Neural progenitor cell (in vitro differentiated cells): Measurements from ENCODE around the gene TRIM42. TPM values are rescaled to one million over a fixed set of nuclear protein-coding genes. Genes with fewer than 3 reads are reported as not detected.

Source experiments
- DNase-seq: peaks from one replicate; pipeline ENCODE4 v3.0.0-alpha.2; 2016; ENCODE audit warnings: low spot score
- H2AFZ ChIP-seq: fragments of 200-600 bp; sonication (generic); replicated peaks from 2 replicates; pipeline ENCODE4 v1.6.1; 2016; ENCODE audit warnings: antibody characterized with exemption
- H3F3A ChIP-seq: fragments of 200-600 bp; sonication (generic); 2 replicates; pipeline ENCODE4 v1.6.1; 2016; ENCODE audit warnings: antibody characterized with exemption, low read depth
- H3K27ac ChIP-seq: fragments of 200-600 bp; sonication (generic); 2 replicates; pipeline ENCODE4 v1.5.1; 2016; ENCODE audit warnings: mild to moderate bottlenecking
- H3K27me3 ChIP-seq: fragments of 200-600 bp; sonication (generic); 2 replicates; pipeline ENCODE4 v1.6.1; 2016; ENCODE audit warnings: mild to moderate bottlenecking, moderate library complexity
- H3K36me3 ChIP-seq: fragments of 200-600 bp; sonication (generic); 2 replicates; pipeline ENCODE4 v1.5.1; 2016
- H3K4me1 ChIP-seq: fragments of 200-600 bp; sonication (generic); 2 replicates; pipeline ENCODE4 v1.6.1; 2016; ENCODE audit warnings: mixed run types
- H3K4me2 ChIP-seq: fragments of 200-600 bp; sonication (generic); 2 replicates; pipeline ENCODE4 v1.6.1; 2016
- H3K4me3 ChIP-seq: fragments of 200-600 bp; sonication (generic); 2 replicates; pipeline ENCODE4 v1.5.1; 2016
- H3K79me2 ChIP-seq: fragments of 200-600 bp; sonication (generic); 2 replicates; pipeline ENCODE4 v1.6.1; 2016; ENCODE audit warnings: low read depth
- H3K9ac ChIP-seq: fragments of 200-600 bp; sonication (generic); 2 replicates; pipeline ENCODE4 v1.6.1; 2016
- H3K9me3 ChIP-seq: fragments of 200-600 bp; sonication (generic); 2 replicates; pipeline ENCODE4 v1.5.1; 2016; ENCODE audit warnings: low read depth
- H4K20me1 ChIP-seq: fragments of 200-600 bp; sonication (generic); 2 replicates; pipeline ENCODE4 v1.6.1; 2016; ENCODE audit warnings: low read depth
- H3K27ac Mint-ChIP-seq: 3 replicates; pipeline ENCODE4 v1.8.0; 2021; ENCODE audit warnings: mixed read lengths
- H3K27me3 Mint-ChIP-seq: 2 replicates; pipeline ENCODE4 v1.8.0; 2022; ENCODE audit warnings: low read depth, mild to moderate bottlenecking, inconsistent platforms, moderate library complexity, mixed read lengths; ENCODE audit not compliant: insufficient read depth
- H3K36me3 Mint-ChIP-seq: 3 replicates; pipeline ENCODE4 v1.8.0; 2021; ENCODE audit warnings: mixed read lengths
- H3K4me1 Mint-ChIP-seq: 3 replicates; pipeline ENCODE4 v1.8.0; 2021; ENCODE audit warnings: mixed read lengths
- H3K4me3 Mint-ChIP-seq: 3 replicates; pipeline ENCODE4 v1.8.0; 2021; ENCODE audit warnings: mild to moderate bottlenecking, moderate library complexity, mixed read lengths
- H3K9me3 Mint-ChIP-seq: 3 replicates; pipeline ENCODE4 v1.8.0; 2020; ENCODE audit warnings: mixed read lengths
- CTCF ChIP-seq: fragments of 200-600 bp; sonication (generic); IDR thresholded peaks from 2 replicates; pipeline ENCODE4 v1.5.1; 2017; ENCODE audit warnings: antibody characterized with exemption, mild to moderate bottlenecking
- EZH2 ChIP-seq: fragments of 200-600 bp; sonication (generic); IDR thresholded peaks from 2 replicates; pipeline ENCODE4 v1.6.1; 2017; ENCODE audit warnings: antibody characterized with exemption, mild to moderate bottlenecking, moderate library complexity
- EZH2phosphoT487 ChIP-seq: fragments of 200-600 bp; sonication (generic); IDR thresholded peaks from 2 replicates; pipeline ENCODE4 v1.6.1; 2017; ENCODE audit warnings: antibody characterized with exemption
- total RNA-seq: library from RNA; depleted of rRNA; stranded (reverse); fragments of >200 nt; gene quantifications from 2 replicates; pipeline ENCODE4 v1.2.3, GENCODE V29; 2015; ENCODE audit warnings: low replicate concordance

The TRIM42 gene
- total RNA-seq, 1 donor from 2014 or later, result not detected

- Histone ChIP-seq H3K4me3 (no peak overlapping the region), H4K20me1 (no peaks in the 10 kb centered on the region), H3K9ac (no peak overlapping the region), H3K4me2 (no peak overlapping the region), H3K79me2 (no peaks in the 10 kb centered on the region), H3F3A (no peaks in the 10 kb centered on the region), H3K27ac (no peak overlapping the region), H3K4me1 (no peaks in the 10 kb centered on the region), H3K36me3 (no peaks in the 10 kb centered on the region), H3K27me3 (no peaks in the 10 kb centered on the region), H2AFZ (no peak overlapping the region), H3K9me3 (no peaks in the 10 kb centered on the region)
- no peaks in the 10 kb centered on the region for H3K36me3 Mint-ChIP-seq
- no peaks in the 10 kb centered on the region for H3K27me3 Mint-ChIP-seq
- no peak for TF ChIP-seq EZH2
- TF ChIP-seq CTCF, result no peak
- no peak for TF ChIP-seq EZH2phosphoT487
- H3K27ac Mint-ChIP-seq, result no peak overlapping the region
- H3K4me1 Mint-ChIP-seq, result no peaks in the 10 kb centered on the region
- DNase-seq, result no peak
- H3K4me3 Mint-ChIP-seq, result no peak overlapping the region
- H3K9me3 Mint-ChIP-seq, result peaks cover 19% of the 10 kb centered on the region
These were observed 13.8 kb upstream of the TRIM42 start for GRCh38 chr3:140664111-140664510.

- Mint-ChIP-seq H3K36me3 (no peaks in the 10 kb centered on the region), H3K27ac (no peak overlapping the region), H3K9me3 (no peaks in the 10 kb centered on the region), H3K4me3 (no peak overlapping the region), H3K27me3 (no peaks in the 10 kb centered on the region), H3K4me1 (no peaks in the 10 kb centered on the region)
- H3K9me3 ChIP-seq, result no peaks in the 10 kb centered on the region
- no peak overlapping the region for H3K4me2 ChIP-seq
- no peak overlapping the region for H3K4me3 ChIP-seq
- no peaks in the 10 kb centered on the region for H3K36me3 ChIP-seq
- H3K79me2 ChIP-seq, result no peaks in the 10 kb centered on the region
- TF ChIP-seq EZH2 (no peak), EZH2phosphoT487 (no peak), CTCF (no peak)
- no peak overlapping the region for H2AFZ ChIP-seq
- H4K20me1 ChIP-seq, result no peaks in the 10 kb centered on the region
- no peak overlapping the region for H3K9ac ChIP-seq
- DNase-seq, result no peak
- no peak overlapping the region for H3K27ac ChIP-seq
- H3K27me3 ChIP-seq, result no peaks in the 10 kb centered on the region
- H3K4me1 ChIP-seq, result no peaks in the 10 kb centered on the region
- no peaks in the 10 kb centered on the region for H3F3A ChIP-seq
These were observed 4.7 kb downstream of the TRIM42 start for GRCh38 chr3:140682586-140682985.

- Histone ChIP-seq H3K36me3 (no peaks in the 10 kb centered on the region), H3K9ac (no peak overlapping the region), H3K4me1 (no peaks in the 10 kb centered on the region), H3K79me2 (no peaks in the 10 kb centered on the region), H3K27me3 (no peaks in the 10 kb centered on the region), H3K4me3 (no peak overlapping the region), H3K27ac (no peak overlapping the region), H3F3A (no peaks in the 10 kb centered on the region), H3K4me2 (no peak overlapping the region), H4K20me1 (no peaks in the 10 kb centered on the region), H3K9me3 (no peaks in the 10 kb centered on the region), H2AFZ (no peak overlapping the region)
- Mint-ChIP-seq H3K27me3 (no peaks in the 10 kb centered on the region), H3K27ac (no peak overlapping the region), H3K4me3 (no peak overlapping the region), H3K36me3 (no peaks in the 10 kb centered on the region), H3K9me3 (no peaks in the 10 kb centered on the region), H3K4me1 (no peaks in the 10 kb centered on the region)
- TF ChIP-seq CTCF, result no peak
- DNase-seq, result no peak
These were observed 8.3 kb downstream of the TRIM42 start for GRCh38 chr3:140686128-140686527.

GRCh38 chr3:140686948-140687347 is 9.1 kb downstream of the TRIM42 start:
- no peaks in the 10 kb centered on the region for H3K9me3 ChIP-seq
- H3K27me3 Mint-ChIP-seq, result no peaks in the 10 kb centered on the region
- no peaks in the 10 kb centered on the region for H3K79me2 ChIP-seq
- H3K4me1 ChIP-seq, result no peaks in the 10 kb centered on the region
- no peak overlapping the region for H3K4me3 Mint-ChIP-seq
- no peaks in the 10 kb centered on the region for H3K36me3 ChIP-seq
- no peaks in the 10 kb centered on the region for H3K36me3 Mint-ChIP-seq
- no peaks in the 10 kb centered on the region for H3K9me3 Mint-ChIP-seq
- H3F3A ChIP-seq, result no peaks in the 10 kb centered on the region
- no peaks in the 10 kb centered on the region for H3K27me3 ChIP-seq
- H4K20me1 ChIP-seq, result no peaks in the 10 kb centered on the region
- no peak overlapping the region for H3K27ac ChIP-seq
- no peak overlapping the region for H3K9ac ChIP-seq
- H3K4me1 Mint-ChIP-seq, result no peaks in the 10 kb centered on the region
- DNase-seq, result no peak
- no peak overlapping the region for H3K4me3 ChIP-seq
- no peak overlapping the region for H3K4me2 ChIP-seq
- no peak overlapping the region for H3K27ac Mint-ChIP-seq
- TF ChIP-seq EZH2phosphoT487, result no peak
- no peak for TF ChIP-seq EZH2
- TF ChIP-seq CTCF, result no peak
- H2AFZ ChIP-seq, result no peak overlapping the region
